Measurements from ENCODE around the gene TAF6.
"Not testable (repeated sequence)": the region's sequence is repeated elsewhere in the genome, so short reads cannot be mapped to it uniquely, and the experiment has no call there.

The TAF6 gene

DNA sequence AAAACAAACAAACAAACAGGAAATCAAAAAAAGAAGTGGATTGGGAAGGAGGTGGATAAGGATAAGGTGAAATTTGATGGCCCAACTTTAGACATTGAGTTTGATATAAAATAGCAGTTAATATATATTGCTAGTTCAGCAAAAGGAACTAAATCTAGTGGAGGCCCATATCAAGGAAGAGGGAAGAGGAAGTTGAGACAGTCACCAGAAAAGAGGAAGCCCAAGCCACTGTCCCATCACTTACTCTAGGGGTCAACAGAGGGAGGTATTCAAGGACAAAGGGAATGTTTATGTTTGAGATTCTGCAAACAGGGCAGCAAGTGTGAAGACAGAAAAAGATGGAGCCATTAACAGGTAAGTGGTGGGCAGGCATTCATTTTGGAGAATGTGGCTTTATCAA, 33.2 kb upstream of the TAF6 start:
- no peak for DNase-seq

DNA sequence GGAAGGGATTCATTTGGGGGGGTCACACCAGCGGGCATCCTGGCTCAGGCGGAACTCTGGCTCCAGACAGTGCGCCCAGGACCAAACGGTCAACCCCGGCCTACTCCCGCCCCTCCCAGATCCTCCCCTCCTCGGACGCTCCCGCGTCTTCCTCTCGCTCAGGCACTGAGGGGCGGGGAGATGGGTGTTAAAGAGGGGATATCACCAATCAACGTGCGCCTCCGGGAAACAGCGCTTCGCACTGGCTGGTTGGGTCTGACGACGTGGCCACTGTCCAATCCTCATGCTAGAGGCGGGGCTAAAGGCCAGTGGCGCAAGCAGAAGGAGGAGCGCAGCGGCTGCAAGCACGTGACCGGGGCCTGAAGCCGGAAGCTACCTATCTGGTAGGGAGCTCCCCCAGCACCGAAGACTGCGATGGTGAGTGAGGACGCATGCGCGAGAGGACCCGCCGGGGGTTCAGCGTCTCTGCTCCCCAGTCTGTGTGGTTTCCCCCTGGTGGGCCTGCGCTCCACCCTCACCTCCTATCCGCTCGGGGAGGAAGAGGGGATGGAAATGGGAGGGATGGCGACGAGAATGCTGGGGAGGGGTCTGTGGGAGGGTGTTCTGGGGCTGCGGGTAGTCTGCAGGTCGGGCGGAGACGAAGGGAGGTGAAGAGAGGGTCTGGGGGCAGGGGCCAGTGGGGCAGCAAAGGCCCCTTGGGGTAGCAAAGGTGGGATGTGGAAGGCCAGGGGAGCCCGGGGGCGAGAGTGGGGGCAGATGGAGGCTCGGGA, 29.6 kb upstream of the TAF6 start, which contains the start of gene LAMTOR4:
TSS of gene LAMTOR4 (plus strand) at position 360 of the 770 bp plus-strand sequence. CDS start at position 415, 55 bp downstream.
- DNase-seq = peak; percentile 98

DNA sequence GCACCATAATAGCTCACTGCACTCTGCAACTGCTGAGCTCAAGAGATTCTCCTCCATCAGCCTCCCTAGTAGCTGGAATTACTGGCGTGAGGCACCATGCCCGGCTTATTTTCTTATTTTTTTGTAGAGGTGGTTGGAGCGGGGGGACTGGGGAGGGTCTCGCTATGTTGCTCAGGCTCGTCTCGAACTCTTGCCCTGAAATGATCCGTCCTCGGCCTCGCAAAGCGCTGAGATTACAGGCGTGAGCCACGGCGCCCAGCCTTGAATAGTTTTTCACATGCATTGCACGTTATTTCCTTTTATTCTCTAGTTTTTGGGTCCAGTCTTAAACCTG, 29.0 kb upstream of the TAF6 start:
- DNase-seq = no peak

DNA sequence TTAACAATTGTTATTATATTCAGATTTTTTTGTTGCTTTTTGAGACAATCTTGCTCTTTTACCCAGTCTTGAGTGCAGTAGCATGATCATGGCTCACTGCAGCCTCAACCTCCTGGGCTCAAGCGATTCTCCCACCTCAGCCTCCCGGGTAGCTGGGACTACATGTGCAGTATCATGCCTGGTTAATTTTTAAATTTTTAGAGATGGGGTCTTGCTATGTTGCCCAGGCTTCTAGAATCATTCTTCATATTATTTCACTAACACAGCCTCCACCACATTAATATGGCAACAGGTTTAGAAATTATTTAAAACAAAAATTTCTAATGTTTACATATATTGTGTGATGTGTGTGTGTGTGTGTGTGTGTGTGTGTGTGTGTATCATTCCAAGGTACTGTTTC, 28.1 kb upstream of the TAF6 start:
- DNase-seq = no peak

DNA sequence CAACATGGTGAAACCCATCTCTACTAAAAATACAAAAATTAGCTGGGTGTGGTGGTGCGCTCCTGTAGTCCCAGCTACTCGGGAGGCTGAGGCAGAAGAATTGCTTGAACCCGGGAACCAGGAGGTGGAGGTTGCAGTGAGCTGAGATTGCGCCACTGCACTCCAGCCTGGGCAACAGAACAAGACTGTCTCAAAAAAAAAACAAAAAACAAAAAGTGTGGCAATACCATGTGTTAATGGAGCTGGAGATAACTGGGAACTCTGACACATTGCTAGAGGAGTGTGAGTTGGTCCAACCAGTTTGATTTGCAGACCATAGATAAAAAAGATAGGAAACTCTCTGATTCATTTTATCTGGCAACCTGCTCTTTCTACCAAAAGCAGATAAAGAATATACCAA, 27.2 kb upstream of the TAF6 start:
- not testable (repeated sequence) for DNase-seq

DNA sequence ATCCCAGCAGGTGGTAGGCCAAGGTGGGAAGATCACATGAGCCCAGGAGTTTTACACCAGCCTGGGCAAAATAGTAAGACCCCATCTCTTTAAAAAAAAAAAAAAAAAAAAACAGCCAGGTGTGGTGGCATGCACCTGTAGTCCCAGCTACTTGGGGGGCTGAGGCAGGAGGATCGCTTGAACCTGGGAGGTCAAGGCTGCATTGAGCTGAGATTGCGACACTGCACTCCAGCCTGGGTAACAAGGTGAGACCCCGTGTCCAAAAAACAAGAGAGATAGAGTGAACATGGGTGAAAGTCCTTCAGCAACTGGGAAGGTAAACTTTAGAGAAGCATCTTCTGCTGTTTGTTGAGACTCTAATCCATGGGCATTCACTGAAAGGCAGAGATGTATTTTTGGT, 23.3 kb upstream of the TAF6 start:
- no peak for DNase-seq

DNA sequence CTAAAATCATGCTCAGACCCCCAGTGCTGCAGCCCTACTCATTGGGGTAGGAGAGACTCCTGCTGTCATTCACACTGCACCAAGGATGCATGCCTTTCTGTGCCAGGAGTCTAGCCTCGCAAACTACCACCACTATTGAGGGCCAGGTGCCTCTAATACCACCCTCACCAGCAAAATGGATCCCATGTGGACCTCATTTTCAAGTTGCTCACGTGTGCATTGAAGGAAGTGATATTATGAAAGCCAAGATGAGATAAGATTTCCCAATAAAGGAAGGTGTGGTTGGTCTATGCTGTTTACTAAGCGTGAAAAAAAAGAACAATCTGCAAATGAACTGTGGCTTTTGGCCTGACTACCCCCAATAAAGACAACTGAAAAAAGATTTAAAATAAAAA, 22.4 kb upstream of the TAF6 start:
- no peak for DNase-seq

DNA sequence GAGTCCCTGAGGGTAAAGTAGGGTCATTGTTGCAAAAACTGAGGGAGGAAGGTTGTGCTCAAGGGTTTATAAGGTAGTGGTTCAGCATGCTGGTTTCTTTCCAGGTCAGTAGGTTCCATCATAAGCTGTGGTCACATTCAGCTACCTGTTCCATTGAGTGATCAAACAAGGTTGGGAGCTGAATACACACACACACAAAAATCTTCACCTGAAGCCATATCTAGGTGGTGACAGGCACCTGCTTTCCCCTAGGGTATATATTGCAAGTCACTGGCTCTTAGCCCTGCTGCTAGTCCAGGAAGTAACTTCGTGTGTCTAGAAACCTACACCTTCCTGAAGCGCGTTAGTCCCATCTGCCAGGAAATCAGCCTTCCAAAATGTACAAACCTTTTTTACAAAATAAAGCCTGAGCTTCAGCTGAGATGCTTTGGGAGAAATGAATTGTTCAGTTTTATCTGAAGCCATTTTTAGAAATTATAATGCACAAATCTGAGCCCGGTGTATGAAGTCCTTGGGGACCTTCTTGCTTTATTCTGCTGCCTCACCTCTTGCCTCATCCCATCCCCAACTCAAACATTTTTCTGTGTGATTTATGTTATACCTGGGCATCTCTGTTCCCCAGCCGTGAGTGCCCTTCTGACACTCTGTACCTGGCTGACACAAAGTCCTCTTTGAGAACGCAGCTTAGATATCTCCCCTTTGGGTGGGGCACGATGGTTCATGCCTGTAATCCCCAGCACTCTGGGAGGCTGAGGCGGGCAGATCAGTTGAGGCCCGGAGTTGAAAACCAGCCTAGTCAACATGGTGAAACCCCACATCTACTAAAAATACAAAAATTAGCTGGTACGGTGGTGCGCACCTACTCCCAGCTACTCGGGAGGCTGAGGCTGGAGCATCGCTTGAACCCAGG, 18.9 kb upstream of the TAF6 start:
- no peak for DNase-seq

DNA sequence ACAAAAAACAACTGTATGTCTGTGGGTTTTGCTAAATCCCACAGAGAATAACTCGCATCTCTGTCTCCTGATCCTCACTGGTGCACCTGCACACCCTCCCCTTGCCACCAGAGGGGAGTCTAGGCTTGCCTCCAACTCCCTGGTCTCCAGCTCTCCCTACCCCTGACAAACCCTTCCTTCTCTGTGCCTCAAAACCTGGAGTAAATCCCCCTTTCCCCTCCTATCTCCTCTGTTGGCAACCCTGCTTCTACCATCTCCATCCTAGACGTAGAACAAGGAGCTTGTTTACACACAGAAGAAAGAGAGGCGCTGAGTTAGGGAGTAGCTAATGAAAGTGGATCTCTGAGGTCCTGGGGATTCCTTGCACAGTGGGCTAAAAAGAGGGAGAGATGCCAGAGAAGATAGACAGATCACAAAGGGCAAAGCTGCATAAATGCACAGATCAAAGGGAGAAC, 13.6 kb upstream of the TAF6 start:
- peak; percentile 43 for DNase-seq

DNA sequence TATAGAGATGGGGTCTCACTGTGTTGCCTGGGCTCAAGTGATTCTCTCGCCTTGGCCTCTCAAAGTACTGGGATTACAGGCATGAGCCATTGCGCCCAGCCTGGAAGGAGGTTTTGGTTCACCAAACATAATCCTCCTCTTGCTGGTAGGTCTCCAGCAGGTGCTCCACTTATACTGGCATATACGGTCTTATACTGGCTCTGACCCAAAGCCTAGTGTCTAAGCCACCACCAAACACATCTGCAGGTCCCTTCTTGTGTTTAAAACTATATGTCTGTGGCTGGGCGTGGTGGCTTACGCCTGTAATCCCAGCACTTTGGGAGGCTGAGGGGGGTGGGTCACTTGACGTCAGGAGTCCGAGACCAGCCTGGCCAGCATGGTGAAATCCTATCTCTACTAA, 13.0 kb upstream of the TAF6 start:
- no peak for DNase-seq

DNA sequence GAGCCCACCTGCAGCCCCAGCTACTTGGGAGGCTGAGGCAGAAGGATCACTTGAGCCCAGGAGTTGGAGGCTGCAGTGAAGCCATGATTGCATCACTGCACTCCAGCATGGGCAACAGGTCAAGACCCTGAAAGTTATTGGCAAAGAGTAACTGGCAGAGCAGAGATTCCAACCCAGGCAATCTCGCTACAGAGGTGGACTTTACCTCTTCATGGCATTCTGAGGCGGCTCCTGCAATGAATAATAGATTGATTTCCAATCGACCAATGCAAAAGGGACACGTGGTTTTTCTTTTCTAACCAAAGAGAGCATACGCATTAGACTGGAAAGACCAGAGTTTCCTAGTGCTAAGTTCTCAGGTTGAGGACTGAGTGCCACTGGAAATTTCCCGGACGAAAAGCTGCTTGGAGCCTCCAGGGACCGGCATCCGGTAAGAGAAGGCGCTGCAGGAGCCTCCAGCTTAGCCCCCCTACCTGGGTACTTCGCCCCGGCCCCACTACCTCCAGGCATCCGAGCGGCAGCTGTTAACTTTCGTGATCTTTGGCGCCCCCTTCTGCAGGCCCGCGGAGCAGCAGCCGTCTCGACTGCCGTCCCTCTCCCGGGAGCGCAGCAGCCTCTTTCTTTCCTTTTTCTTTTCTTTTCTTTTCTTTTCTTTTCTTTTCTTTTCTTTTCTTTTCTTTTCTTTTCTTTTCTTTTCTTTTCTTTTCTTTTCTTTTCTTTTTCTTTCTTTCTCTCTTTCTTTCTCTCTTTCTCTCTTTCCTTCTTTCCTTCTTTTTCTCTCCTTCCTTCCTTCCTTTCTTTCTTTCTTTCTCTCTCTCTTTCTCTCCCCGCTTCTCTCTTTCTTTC, 11.7 kb upstream of the TAF6 start:
- DNase-seq = peak; percentile 72

DNA sequence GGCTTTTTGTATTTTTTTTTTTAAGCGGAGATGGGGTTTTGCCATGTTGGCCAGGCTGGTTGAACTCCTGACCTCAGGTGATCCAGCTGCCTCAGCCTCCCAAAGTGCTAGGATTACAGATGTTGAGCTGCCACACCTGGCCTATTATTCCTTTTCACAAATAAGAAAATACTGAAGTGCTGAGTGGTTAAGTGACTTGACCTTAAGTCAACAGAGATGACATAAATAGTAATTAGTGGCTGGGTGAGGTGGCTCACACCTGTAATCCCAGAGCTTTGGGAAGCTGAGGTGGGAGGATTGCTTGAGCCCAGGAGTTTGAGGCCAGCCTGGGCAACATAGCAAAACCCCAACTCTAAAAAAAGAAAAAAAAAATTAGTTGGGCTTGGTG, 11.1 kb upstream of the TAF6 start:
- DNase-seq = not testable (repeated sequence)

DNA sequence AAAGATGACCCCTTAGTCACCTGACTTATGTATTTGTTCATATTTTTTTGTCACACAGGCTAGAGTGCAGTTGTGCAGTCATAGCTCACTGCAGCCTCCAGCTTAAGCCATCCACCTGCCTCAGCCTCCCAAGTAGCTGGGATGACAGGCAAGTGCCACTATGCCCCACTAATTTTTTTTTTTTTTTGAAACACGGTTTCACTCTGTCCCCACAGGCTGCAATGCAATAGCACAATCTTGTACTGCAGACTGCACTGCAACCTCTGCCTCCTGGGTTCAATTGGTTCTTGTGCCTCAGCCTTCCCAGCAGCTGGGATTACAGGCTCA, 9.4 kb upstream of the TAF6 start:
- DNase-seq = no peak

DNA sequence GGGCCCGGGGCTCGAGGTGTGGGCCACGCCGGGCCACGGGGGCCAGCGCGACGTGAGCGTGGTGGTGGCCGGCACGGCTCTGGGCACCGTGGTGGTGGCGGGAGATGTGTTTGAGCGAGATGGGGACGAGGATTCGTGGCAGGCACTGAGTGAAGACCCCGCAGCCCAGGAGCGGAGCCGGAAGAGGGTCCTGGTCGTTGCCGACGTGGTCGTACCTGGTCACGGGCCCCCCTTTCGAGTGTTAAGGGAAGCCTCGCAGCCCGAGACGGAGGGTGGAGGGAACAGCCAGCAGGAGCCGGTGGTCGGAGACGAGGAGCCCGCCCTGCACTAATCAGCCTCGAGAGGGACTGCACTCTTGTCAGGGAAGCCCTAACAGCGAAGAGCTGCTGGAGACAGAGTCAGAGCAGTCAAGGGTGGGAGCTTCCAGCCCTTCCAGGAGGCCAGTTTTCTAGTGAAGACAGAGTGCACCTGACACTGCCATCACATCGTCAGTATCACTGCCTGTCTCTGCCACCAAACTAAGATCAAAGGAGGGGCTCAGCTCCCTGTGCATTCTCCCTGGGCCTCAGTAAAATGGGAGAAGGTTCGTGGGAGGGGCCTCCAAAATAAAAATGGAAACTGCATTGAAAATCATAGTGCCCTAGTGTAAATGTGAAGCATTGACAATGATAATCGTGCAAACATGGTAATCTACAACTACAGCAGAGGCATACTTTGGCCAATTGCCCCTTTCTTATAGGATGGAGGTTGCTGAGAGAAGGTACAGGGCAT, 8.9 kb upstream of the TAF6 start:
- DNase-seq = no peak

DNA sequence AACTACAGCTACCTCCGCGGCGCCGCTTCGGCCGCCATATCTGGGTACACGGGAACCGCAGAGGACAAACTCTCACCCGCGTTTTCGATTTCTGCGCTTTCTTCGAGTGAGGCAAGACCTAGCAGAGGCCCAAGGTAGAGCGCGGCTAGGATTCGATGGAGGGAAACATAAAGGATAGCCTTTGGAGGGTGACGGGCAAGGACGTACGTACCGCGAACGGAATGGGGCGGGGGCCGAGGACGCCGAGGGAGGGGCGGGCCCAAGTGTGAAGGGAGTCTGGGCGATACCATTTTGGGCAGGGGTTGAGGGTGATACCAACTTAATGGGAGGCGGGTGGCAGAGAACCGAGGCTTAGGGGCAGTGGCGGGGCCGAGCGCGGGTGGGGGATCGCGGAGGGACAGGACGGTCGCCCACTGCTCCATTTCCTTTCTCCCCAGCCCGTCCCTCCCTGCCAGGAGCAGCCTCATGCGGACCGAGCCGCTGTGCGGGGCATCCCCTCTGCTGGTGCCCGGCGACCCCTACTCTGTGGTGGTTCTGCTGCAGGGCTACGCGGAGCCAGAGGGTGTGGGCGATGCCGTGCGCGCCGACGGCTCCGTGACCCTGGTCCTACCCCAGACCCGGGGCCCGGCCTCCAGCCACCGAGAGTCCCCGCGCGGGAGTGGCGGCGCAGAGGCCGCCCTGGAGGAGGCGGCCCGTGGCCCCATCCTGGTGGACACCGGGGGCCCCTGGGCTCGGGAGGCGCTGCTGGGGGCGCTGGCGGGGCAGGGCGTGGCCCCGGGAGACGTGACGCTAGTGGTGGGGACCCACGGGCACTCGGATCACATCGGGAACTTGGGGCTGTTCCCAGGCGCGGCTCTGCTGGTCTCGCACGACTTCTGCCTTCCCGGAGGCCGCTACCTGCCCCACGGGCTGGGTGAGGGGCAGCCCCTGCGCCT, 8.0 kb upstream of the TAF6 start, which contains the start of gene MBLAC1:
TSS of gene MBLAC1 (plus strand) at position 37 of the 935 bp plus-strand sequence. CDS start at position 466, 429 bp downstream.
- peak; percentile 87 for DNase-seq

DNA sequence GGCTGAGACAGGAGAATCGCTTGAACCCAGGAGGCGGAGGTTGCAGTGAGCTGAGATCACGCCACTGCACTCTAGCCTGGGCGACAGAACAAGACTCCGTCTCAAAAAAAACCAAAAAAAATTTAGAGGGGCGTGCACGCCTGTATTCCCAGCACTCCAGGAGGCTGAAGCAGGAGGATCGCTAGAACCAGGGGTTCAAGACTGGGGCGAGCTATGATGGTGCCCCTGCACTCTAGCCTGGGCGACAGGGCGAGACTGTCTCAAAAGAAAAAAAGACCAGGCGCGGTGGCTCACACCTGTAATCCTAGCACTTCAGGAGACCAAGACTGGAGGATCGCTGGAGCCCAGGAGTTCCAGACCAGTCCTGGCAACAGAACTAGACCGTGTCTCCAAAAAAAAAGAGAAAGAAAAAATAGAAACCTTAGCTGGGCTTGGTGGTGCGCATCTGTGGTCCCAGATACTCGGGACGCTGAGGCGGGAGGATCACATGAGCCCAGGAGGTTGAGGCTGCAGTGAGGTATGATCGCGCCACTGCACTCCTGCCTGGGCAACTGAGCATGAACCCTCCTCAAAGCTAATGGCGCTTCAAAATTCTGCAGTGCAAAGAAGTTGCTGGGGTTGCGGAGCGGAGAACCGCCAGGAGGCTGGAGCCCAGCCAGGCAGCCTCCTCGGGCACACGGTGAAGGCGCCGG, 7.2 kb upstream of the TAF6 start:
- no peak for DNase-seq

DNA sequence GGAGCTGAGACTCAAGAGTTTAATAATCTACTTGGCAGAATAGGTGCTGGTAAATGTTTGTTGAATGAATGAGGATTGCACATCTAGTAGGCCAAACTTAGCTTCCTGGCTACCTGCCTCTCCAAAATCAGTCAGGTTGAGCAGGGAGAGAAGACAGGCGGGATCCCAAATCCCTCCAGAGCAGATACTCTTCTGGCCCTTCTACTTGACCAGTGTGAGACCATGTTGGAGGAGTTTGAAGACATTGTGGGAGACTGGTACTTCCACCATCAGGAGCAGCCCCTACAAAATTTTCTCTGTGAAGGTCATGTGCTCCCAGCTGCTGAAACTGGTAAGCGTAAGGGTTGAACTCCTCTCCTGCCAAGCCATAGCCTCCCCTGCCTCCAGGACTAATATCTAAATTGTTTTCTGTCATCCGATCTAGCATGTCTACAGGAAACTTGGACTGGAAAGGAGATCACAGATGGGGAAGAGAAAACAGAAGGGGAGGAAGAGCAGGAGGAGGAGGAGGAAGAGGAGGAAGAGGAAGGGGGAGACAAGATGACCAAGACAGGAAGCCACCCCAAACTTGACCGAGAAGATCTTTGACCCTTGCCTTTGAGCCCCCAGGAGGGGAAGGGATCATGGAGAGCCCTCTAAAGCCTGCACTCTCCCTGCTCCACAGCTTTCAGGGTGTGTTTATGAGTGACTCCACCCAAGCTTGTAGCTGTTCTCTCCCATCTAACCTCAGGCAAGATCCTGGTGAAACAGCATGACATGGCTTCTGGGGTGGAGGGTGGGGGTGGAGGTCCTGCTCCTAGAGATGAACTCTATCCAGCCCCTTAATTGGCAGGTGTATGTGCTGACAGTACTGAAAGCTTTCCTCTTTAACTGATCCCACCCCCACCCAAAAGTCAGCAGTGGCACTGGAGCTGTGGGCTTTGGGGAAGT, 5.4 kb upstream of the TAF6 start:
- no peak for DNase-seq

DNA sequence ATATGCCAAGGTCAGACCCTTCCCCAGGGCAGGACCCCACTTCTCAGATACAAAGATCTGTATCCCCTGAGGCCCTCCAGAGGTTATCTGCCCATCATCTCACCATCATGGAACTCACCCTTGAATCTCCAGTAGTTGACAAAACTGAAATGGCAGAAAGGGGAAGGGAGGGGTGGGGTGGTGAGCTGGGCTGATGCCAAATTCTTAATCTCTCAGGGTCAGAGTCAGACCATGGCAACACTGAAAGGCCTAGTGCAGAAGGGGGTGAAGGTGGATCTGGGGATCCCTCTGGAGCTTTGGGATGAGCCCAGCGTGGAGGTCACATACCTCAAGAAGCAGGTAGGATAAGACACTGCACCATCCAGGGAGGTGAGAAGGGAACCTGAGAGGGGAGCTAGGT, 3.4 kb upstream of the TAF6 start:
- DNase-seq = no peak

DNA sequence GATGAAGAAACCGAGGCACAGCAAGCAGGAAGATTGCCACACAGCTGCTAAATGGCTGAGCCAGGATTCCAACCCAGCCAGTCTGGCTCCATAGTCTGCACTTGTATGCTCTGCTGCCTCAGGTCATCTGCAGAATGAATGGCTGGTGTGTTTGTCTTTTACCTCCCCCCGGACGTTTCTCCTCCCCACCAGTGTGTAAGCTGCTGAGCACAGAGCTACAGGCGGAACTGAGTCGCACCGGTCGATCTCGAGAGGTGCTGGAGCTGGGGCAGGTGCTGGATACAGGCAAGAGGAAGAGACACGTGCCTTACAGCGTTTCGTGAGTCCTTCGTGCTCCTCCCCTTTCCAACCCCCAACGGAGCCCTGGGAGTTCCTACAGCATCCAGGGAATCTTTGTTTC, 2.9 kb upstream of the TAF6 start:
- no peak for DNase-seq

DNA sequence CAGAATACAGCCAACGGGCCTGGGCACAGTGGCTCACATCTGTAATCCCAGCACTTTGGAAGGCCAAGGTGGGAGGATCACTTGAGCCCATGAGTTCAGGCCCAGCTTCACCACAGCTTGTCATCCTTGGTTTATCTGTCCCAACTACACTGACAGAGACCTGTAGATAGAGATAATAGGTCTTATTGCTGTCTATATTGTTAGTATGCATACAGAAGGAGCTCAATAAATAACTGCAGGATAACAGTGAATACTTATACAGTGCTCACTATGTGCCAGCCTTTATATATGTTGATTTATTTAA, 1.5 kb upstream of the TAF6 start:
- no peak for DNase-seq

Data from stimulated activated naive CD4-positive, alpha-beta T cell treated with Interleukin-2 at 50 U/mL for 16 hours (primary cell).